Panc1 (cell line): ENCODE measurements around the gene SLC25A22. TPM values are rescaled to one million over a fixed set of nuclear protein-coding genes. Genes with fewer than 3 reads are reported as not detected.

Experiments used
- ATAC-seq: fragments of 200-7000 bp; cut with Tn5 transposase; 2 replicates; pipeline ENCODE4 v1.9.1; 2020; ENCODE audit warnings: mild to moderate bottlenecking, moderate library complexity
- BruUV-seq: library from RNA; stranded (reverse); fragments of 400-500 nt; replicated peaks from 2 replicates; lab custom pipeline; 2021; lab: Mats Ljungman, UMichigan
- CTCF ChIA-PET: fragments of 300-600 bp; sonication (Branson Sonifier 250); formaldehyde crosslinking; loops from one replicate; lab custom pipeline; 2022; ENCODE audit warnings: antibody characterized with exemption; lab: Charles Lee
- POLR2A ChIA-PET: fragments of 300-600 bp; sonication (Branson Sonifier 250); formaldehyde crosslinking; loops from one replicate; lab custom pipeline; 2022; ENCODE audit warnings: antibody characterized with exemption; lab: Charles Lee
- DNase-seq: peaks from one replicate; pipeline ENCODE4 v3.0.0-alpha.2; 2010; ENCODE audit warnings: low read depth, low spot score
- H3K27ac ChIP-seq: 2 replicates; pipeline ENCODE4 v1.5.1; 2011; ENCODE audit warnings: mild to moderate bottlenecking, low read length, inconsistent platforms
- H3K27me3 ChIP-seq: fragments of 200-500 bp; sonication (Bioruptor generic); 2 replicates; pipeline ENCODE4 v1.6.0; 2014; ENCODE audit warnings: low read length, inconsistent platforms; ENCODE audit not compliant: control insufficient read depth, insufficient read depth
- H3K36me3 ChIP-seq: fragments of 200-500 bp; sonication (Bioruptor generic); 2 replicates; pipeline ENCODE4 v1.5.1; 2014; ENCODE audit warnings: inconsistent platforms, mild to moderate bottlenecking, low read length, moderate library complexity; ENCODE audit not compliant: control insufficient read depth, insufficient read depth
- H3K4me1 ChIP-seq: 2 replicates; pipeline ENCODE4 v1.5.1; 2011; ENCODE audit warnings: inconsistent platforms, mild to moderate bottlenecking, low read length, moderate library complexity; ENCODE audit not compliant: control insufficient read depth, insufficient read depth
- H3K4me3 ChIP-seq, 2 experiments: 2 replicates each; pipeline ENCODE4 v1.5.1; 2011 to 2012; ENCODE audit warnings: low read depth in 2 of 2, low read length in 2 of 2, mild to moderate bottlenecking in 2 of 2, inconsistent platforms in 1 of 2, moderate library complexity in 1 of 2
- H3K9me3 ChIP-seq: fragments of 200-500 bp; sonication (Bioruptor generic); 2 replicates; pipeline ENCODE4 v1.5.1; 2014; ENCODE audit warnings: low read depth, mild to moderate bottlenecking, inconsistent platforms, low read length, moderate library complexity; ENCODE audit not compliant: control insufficient read depth, insufficient read depth
- CTCF ChIP-seq: fragments of 450-650 bp; IDR thresholded peaks from 2 replicates; pipeline ENCODE4 v1.5.1; 2017; ENCODE audit warnings: mild to moderate bottlenecking
- POLR2AphosphoS5 ChIP-seq: IDR thresholded peaks from 2 replicates; pipeline ENCODE4 v1.6.1; 2012; ENCODE audit warnings: mild to moderate bottlenecking, low read depth, low read length, moderate library complexity
- REST ChIP-seq, 2 experiments: IDR thresholded peaks; 2 replicates each; pipeline ENCODE4 v1.6.1; 2011 to 2012; ENCODE audit warnings: low read depth in 2 of 2, control low read depth in 1 of 2, low read length in 1 of 2, mild to moderate bottlenecking in 1 of 2, moderate library complexity in 1 of 2; ENCODE audit not compliant: insufficient read depth in 1 of 2
- SIN3A ChIP-seq: IDR thresholded peaks from 2 replicates; pipeline ENCODE4 v1.6.1; 2012; ENCODE audit warnings: low read depth, mild to moderate bottlenecking, low read length, moderate library complexity, borderline replicate concordance; ENCODE audit not compliant: insufficient read depth
- TCF7L2 ChIP-seq: IDR thresholded peaks from 2 replicates; pipeline ENCODE4 v1.6.1; 2011; ENCODE audit warnings: mild to moderate bottlenecking, low read depth, low read length, inconsistent platforms
- in situ Hi-C: cut with HindIII; loops from 2 replicates; pipeline ENCODE4 v1.10.0; 2016; ENCODE audit warnings: low sequenced_read_pairs, low pct_unique_long_range_greater_than_20kb
- intact Hi-C: fragments of 100-400 bp; cut with micrococcal nuclease; formaldehyde crosslinking; loops from one replicate; pipeline ENCODE4 v1.10.0; 2022; ENCODE audit not compliant: unreplicated experiment
- total RNA-seq: library from RNA; stranded (reverse); gene quantifications from one replicate; pipeline ENCODE4 v1.2.1, GENCODE V29; 2021; ENCODE audit not compliant: unreplicated experiment

The SLC25A22 gene
- total RNA-seq, 1 experiment from 2014 or later = 119 TPM

GRCh38 chr11:762421-763072 is 35.5 kb downstream of the SLC25A22 start:
- no peak for DNase-seq
- Histone ChIP-seq H3K4me3 (no peak overlapping the region), H3K27me3 (no peaks in the 10 kb centered on the region), H3K36me3 (peaks cover 3% of the 10 kb centered on the region; the same call in 1 of the 2 replicates), H3K9me3 (no peaks in the 10 kb centered on the region), H3K4me1 (peaks cover 25% of the 10 kb centered on the region), H3K27ac (peak overlapping the region; percentile 73)
- ChIA-PET POLR2A (interaction anchor here (0.7 to 1.3 kb wide), 2 partner anchors 9 to 15 kb away, joined by 3 to 4 read pairs; partner anchors contain the start of gene TALDO1), CTCF (interaction anchor here (0.6 kb wide), 1 partner anchor 18 kb away, joined by 6 read pairs; no protein-coding TSS in a partner anchor)
- in situ Hi-C loops (no loop called here), intact Hi-C loops (no loop called here)
- TF ChIP-seq POLR2AphosphoS5 (peak; percentile 43), CTCF (peak; percentile 76), REST (IDR thresholded peaks at IDR 0.05; ENCODE audit: insufficient read depth in 1 of 2, low read depth in 2 of 2, low read length in 1 of 2) (0 out of 4 replicates have a peak, but pooled peaks of 1 of the 2 experiments have one; percentile 37), SIN3A (no peak), TCF7L2 (no peak)
- BruUV-seq = no TSS peak
- ATAC-seq = peak; percentile 61

GRCh38 chr11:761526-762108 is 36.5 kb downstream of the SLC25A22 start:
- in situ Hi-C loops = no loop called here
- ATAC-seq (no peak), DNase-seq (no peak)
- Histone ChIP-seq H3K27ac (no peak overlapping the region), H3K4me1 (peaks cover 15% of the 10 kb centered on the region), H3K9me3 (no peaks in the 10 kb centered on the region), H3K36me3 (no peaks in the 10 kb centered on the region; the same call in 1 of the 2 replicates), H3K27me3 (no peaks in the 10 kb centered on the region), H3K4me3 (no peak overlapping the region)
- intact Hi-C loops = no loop called here
- TSS peak; percentile 55 for BruUV-seq
- ChIA-PET POLR2A (interaction anchor here (0.7 kb wide), 1 partner anchor 8 kb away, joined by 4 read pairs; no protein-coding TSS in a partner anchor), CTCF (interaction anchor here (0.6 to 0.7 kb wide), 2 partner anchors 17 to 708 kb away, joined by 5 to 6 read pairs; no protein-coding TSS in a partner anchor)
- TF ChIP-seq REST (IDR thresholded peaks at IDR 0.05; ENCODE audit: insufficient read depth in 1 of 2, low read depth in 2 of 2, low read length in 1 of 2) (no peak), CTCF (no peak), TCF7L2 (no peak), POLR2AphosphoS5 (no peak), SIN3A (no peak)
